Vagina (tissue), 2 donors: ENCODE measurements around the gene TNS3.

ENCODE experiments used
- POLR2A ChIP-seq, 2 donors: fragments of 450-650 bp; IDR thresholded peaks; one replicate each; pipeline ENCODE4 v1.6.1; 2017; ENCODE audit warnings: antibody characterized with exemption in 2 of 2, mild to moderate bottlenecking in 2 of 2, moderate library complexity in 2 of 2
- TF ChIP-seq, protein P1 (sequence below), 3 experiments: fragments of 450-650 bp in 2 of 3; fragments of 200-600 bp in 1 of 3; sonication (generic) in 1 of 3; IDR thresholded peaks; one replicate each; pipeline ENCODE4 v1.5.1; 2017 to 2019; ENCODE audit warnings: antibody characterized with exemption in 3 of 3, mild to moderate bottlenecking in 2 of 3, moderate library complexity in 2 of 3

- TF ChIP-seq POLR2A (IDR thresholded peaks at IDR 0.05), result no peak
- TF ChIP-seq, protein P1, sequence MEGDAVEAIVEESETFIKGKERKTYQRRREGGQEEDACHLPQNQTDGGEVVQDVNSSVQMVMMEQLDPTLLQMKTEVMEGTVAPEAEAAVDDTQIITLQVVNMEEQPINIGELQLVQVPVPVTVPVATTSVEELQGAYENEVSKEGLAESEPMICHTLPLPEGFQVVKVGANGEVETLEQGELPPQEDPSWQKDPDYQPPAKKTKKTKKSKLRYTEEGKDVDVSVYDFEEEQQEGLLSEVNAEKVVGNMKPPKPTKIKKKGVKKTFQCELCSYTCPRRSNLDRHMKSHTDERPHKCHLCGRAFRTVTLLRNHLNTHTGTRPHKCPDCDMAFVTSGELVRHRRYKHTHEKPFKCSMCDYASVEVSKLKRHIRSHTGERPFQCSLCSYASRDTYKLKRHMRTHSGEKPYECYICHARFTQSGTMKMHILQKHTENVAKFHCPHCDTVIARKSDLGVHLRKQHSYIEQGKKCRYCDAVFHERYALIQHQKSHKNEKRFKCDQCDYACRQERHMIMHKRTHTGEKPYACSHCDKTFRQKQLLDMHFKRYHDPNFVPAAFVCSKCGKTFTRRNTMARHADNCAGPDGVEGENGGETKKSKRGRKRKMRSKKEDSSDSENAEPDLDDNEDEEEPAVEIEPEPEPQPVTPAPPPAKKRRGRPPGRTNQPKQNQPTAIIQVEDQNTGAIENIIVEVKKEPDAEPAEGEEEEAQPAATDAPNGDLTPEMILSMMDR (IDR thresholded peaks at IDR 0.05), result no peak
Observed at GRCh38 chr7:47291461-47292081, 290.3 kb downstream of the TNS3 start.
